CD4-positive, alpha-beta T cell (primary cell): ENCODE results near the gene PPP1R1B. TPM values are rescaled to one million over a fixed set of nuclear protein-coding genes. Genes with fewer than 3 reads are reported as not detected.

Experiments
- ATAC-seq: fragments of 200-7000 bp; cut with Tn5 transposase; one replicate; pipeline ENCODE4 v1.10.0; 2022; ENCODE audit warnings: mild to moderate bottlenecking; ENCODE audit not compliant: poor library complexity
- CTCF ChIA-PET: fragments of 350-600 bp; sonication (Branson Sonifier 250); formaldehyde crosslinking; loops from one replicate; lab custom pipeline; 2021; ENCODE audit warnings: antibody characterized with exemption, inconsistent platforms; lab: Charles Lee
- POLR2A ChIA-PET: fragments of 350-600 bp; sonication (Branson Sonifier 250); formaldehyde crosslinking; loops from one replicate; lab custom pipeline; 2021; ENCODE audit warnings: antibody characterized with exemption, inconsistent platforms; lab: Charles Lee
- DNase-seq, 14 experiments: peaks; one replicate each; pipeline ENCODE4 v3.0.0-alpha.2; 2013 to 2020; ENCODE audit warnings: mixed read lengths in 2 of 14
- H3K27ac ChIP-seq, 2 donors: one replicate each; pipeline versions ENCODE4 v1.5.1 to v1.7.0; 2013; ENCODE audit warnings: low read length in 2 of 2, low read depth in 1 of 2, mild to moderate bottlenecking in 1 of 2
- H3K27me3 ChIP-seq, 2 experiments: 1 replicate in 1 of 2; 2 replicates in 1 of 2; pipeline versions ENCODE4 v1.6.1 to v1.7.0; 2013; ENCODE audit warnings: low read length in 2 of 2, control low read depth in 1 of 2, mild to moderate bottlenecking in 1 of 2, moderate library complexity in 1 of 2; ENCODE audit not compliant: insufficient read depth in 2 of 2, control insufficient read depth in 1 of 2
- H3K36me3 ChIP-seq: one replicate; pipeline ENCODE4 v1.6.1; 2013; ENCODE audit warnings: low read length, control low read depth; ENCODE audit not compliant: insufficient read depth
- H3K4me1 ChIP-seq: one replicate; pipeline ENCODE4 v1.6.1; 2013; ENCODE audit warnings: low read length, control low read depth; ENCODE audit not compliant: insufficient read depth
- H3K4me3 ChIP-seq: one replicate; pipeline ENCODE4 v1.5.1; 2013; ENCODE audit warnings: mild to moderate bottlenecking, low read length, moderate library complexity
- H3K9me3 ChIP-seq, 2 experiments: 1 replicate in 1 of 2; 2 replicates in 1 of 2; pipeline versions ENCODE4 v1.6.1 to v1.7.0; 2013; ENCODE audit warnings: low read length in 2 of 2, mild to moderate bottlenecking in 2 of 2, control low read depth in 1 of 2, moderate library complexity in 1 of 2; ENCODE audit not compliant: control insufficient read depth in 1 of 2, insufficient read depth in 1 of 2
- H3K27ac Mint-ChIP-seq: one replicate; pipeline ENCODE4 v1.8.0; 2020; ENCODE audit warnings: mixed read lengths
- H3K27me3 Mint-ChIP-seq: one replicate; pipeline ENCODE4 v1.8.0; 2021; ENCODE audit warnings: mixed read lengths
- H3K36me3 Mint-ChIP-seq: one replicate; pipeline ENCODE4 v1.8.0; 2021; ENCODE audit warnings: low read depth, mixed read lengths
- H3K4me1 Mint-ChIP-seq: one replicate; pipeline ENCODE4 v1.8.0; 2021; ENCODE audit warnings: low read depth, mixed read lengths
- H3K4me3 Mint-ChIP-seq: one replicate; pipeline ENCODE4 v1.8.0; 2020; ENCODE audit warnings: mild to moderate bottlenecking, mixed read lengths
- H3K9me3 Mint-ChIP-seq: one replicate; pipeline ENCODE4 v1.8.0; 2020; ENCODE audit warnings: mixed read lengths
- intact Hi-C, 2 experiments: fragments of 100-400 bp; cut with DNase I in 1 of 2; cut with micrococcal nuclease in 1 of 2; formaldehyde crosslinking; loops; one replicate each; pipeline versions ENCODE4 v1.15.1 to v1.9.0; 2023 to 2025; cut with DNase I, micrococcal nuclease
- total RNA-seq, 174 experiments: library from RNA in 2 of 174; stranded (reverse) in 2 of 174; gene quantifications; one replicate each; pipeline ENCODE4 v1.2.3 and lab custom pipeline; 2021 to 2026
- TF ChIP-seq, protein P1 (sequence below): fragments of 200-600 bp; IDR thresholded peaks from one replicate; pipeline ENCODE4 v1.8.0; 2022; ENCODE audit warnings: antibody characterized with exemption, mild to moderate bottlenecking

Gene PPP1R1B
- total RNA-seq, 2 experiments from 2014 or later, result 0.25 TPM; not detected in 1

DNA sequence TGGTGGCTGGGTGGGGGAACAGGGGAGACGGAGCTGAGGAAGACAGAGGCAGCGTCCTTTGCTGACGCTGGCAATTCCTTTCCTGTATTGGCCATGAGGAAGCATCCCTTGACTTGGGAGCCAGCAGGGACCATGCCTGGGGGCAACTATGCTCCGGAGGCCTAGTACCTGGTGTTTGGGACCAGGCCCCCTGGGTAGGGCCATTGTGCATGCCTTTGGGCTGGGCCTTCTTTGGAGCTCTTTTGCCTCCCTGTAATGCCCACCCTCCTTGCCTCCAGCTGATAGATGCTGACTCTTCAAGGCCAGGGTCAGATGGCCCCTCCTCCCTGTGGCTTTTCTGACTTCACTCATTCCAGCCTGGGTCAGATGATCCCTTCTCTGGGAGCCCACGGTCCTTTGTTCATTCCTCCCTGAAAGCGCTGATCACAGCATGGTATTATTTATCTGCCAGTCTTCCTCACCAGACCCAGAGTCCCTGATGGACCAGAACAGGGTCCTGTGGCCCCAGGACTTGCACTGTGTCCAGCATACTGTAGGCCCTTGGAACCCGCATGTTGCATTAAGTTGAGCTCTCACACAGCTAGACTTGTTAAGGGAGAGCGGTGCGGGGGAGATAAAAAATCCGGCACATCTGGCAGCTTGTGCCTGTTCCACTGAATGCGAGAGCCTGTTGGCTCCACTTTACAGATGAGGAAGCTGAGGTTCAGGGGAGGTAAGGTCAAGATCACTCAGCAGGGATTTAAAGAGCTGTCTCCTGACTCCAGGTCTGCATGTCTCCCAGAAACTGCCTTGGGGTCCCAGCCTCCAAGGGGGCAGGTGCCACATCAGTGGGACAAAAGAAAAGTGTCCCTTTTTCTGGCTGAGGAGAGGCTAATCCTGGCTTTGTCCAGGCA is 13.1 kb downstream of the PPP1R1B start:
- ChIA-PET POLR2A (interaction anchor here (0.8 to 1.4 kb wide), 2 partner anchors 18 to 47 kb away, joined by 3 to 6 read pairs; partner anchors contain the start of gene PGAP3), CTCF (interaction anchor here (1.7 to 4.7 kb wide), 2 partner anchors 17 to 90 kb away, joined by 5 to 58 read pairs; partner anchors contain the start of gene MIEN1)
- no peak overlapping the region for H3K27ac ChIP-seq
- ATAC-seq (no peak), DNase-seq (no peak)
- peak overlapping the region; percentile 20 for H3K4me3 Mint-ChIP-seq
- no peak overlapping the region for H3K4me3 ChIP-seq
- H3K36me3 Mint-ChIP-seq, result peaks cover 16% of the 10 kb centered on the region
- peaks cover 84% of the 10 kb centered on the region for H3K4me1 Mint-ChIP-seq
- intact Hi-C loops, result loop anchor here (2.0 to 10.0 kb wide), 4 partner anchors 47 to 315 kb away; partner anchors contain the start of gene PGAP3 (in 1 of the 2)
- no peaks in the 10 kb centered on the region for H3K9me3 Mint-ChIP-seq
- H3K27ac Mint-ChIP-seq, result peak overlapping the region; percentile 91
- H3K4me1 ChIP-seq, result peaks cover 94% of the 10 kb centered on the region
- H3K27me3 ChIP-seq, result no peaks in the 10 kb centered on the region
- TF ChIP-seq, protein P1, sequence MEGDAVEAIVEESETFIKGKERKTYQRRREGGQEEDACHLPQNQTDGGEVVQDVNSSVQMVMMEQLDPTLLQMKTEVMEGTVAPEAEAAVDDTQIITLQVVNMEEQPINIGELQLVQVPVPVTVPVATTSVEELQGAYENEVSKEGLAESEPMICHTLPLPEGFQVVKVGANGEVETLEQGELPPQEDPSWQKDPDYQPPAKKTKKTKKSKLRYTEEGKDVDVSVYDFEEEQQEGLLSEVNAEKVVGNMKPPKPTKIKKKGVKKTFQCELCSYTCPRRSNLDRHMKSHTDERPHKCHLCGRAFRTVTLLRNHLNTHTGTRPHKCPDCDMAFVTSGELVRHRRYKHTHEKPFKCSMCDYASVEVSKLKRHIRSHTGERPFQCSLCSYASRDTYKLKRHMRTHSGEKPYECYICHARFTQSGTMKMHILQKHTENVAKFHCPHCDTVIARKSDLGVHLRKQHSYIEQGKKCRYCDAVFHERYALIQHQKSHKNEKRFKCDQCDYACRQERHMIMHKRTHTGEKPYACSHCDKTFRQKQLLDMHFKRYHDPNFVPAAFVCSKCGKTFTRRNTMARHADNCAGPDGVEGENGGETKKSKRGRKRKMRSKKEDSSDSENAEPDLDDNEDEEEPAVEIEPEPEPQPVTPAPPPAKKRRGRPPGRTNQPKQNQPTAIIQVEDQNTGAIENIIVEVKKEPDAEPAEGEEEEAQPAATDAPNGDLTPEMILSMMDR, result no peak
- H3K36me3 ChIP-seq, result peaks cover 4% of the 10 kb centered on the region
- no peaks in the 10 kb centered on the region for H3K27me3 Mint-ChIP-seq
- no peaks in the 10 kb centered on the region for H3K9me3 ChIP-seq

DNA sequence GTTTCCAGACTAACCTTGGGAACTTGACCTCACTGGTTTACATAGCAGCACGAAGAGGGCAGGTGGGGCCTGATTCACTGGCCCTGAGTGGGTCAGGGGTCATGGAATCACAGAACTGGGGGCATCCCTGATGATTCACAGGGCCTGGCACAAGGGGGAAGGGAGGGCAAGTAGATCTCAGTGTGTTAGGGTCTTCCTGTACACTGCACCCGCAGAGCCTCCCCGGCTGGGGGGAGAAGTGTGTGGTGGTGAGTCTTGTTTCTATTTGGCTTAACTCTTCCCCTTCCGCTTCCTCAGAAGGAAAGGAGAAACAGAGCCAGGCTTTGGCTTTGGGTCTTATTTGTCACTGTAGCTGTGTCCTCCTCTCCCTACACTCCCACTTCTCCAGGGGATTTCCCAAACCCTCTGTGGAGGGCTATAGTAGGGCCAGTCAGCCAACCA is 13.9 kb downstream of the PPP1R1B start:
- peak overlapping the region; percentile 67 for H3K4me3 Mint-ChIP-seq
- POLR2A ChIA-PET, result no interaction called here

DNA sequence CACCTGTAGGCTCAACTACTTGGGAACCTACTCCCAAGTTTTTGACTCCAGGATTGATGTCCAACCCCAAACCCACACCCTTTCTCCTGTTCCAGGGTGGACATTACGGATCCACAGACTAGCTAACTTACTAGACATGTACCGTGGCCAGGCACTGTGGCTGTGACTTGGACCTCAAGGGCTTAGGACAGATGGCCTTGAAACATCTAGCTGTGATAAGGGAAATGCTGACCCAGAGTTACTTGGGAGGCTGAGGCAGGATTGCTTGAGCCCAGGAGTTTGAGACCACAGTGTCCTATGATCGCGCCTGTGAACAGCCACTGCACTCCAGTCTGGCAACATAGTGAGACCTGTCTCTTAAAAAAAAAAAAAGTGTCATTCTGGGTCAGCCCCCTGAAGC is 14.3 kb downstream of the PPP1R1B start:
- H3K27me3 ChIP-seq, result no peaks in the 10 kb centered on the region
- H3K9me3 Mint-ChIP-seq, result no peaks in the 10 kb centered on the region
- CTCF ChIA-PET, result interaction anchor here (1.3 kb wide), 1 partner anchor 13 kb away, joined by 5 read pairs; no protein-coding TSS in a partner anchor
- H3K4me1 Mint-ChIP-seq, result peaks cover 86% of the 10 kb centered on the region
- intact Hi-C loops, result no loop called here
- no peak overlapping the region for H3K27ac ChIP-seq
- ATAC-seq (no peak), DNase-seq (no peak)
- H3K9me3 ChIP-seq, result no peaks in the 10 kb centered on the region
- peaks cover 86% of the 10 kb centered on the region for H3K4me1 ChIP-seq
- H3K4me3 ChIP-seq, result no peak overlapping the region
- H3K36me3 ChIP-seq, result peaks cover 6% of the 10 kb centered on the region
- no peak overlapping the region for H3K27ac Mint-ChIP-seq
- H3K27me3 Mint-ChIP-seq, result no peaks in the 10 kb centered on the region
- POLR2A ChIA-PET, result no interaction called here
- H3K36me3 Mint-ChIP-seq, result peaks cover 25% of the 10 kb centered on the region
- TF ChIP-seq, protein P1, result no peak
- no peak overlapping the region for H3K4me3 Mint-ChIP-seq

More for the DNA sequence above, 13.9 kb downstream of the PPP1R1B start:
- intact Hi-C loops, result no loop called here
- H3K27me3 Mint-ChIP-seq, result no peaks in the 10 kb centered on the region
- H3K4me1 ChIP-seq, result peaks cover 91% of the 10 kb centered on the region
- no peak for DNase-seq
- H3K9me3 Mint-ChIP-seq, result no peaks in the 10 kb centered on the region
- no peak overlapping the region for H3K4me3 ChIP-seq
- peak overlapping the region; percentile 30 for H3K27ac Mint-ChIP-seq
- CTCF ChIA-PET, result interaction anchor here (1.3 to 4.7 kb wide), 2 partner anchors 13 to 18 kb away, joined by 5 to 58 read pairs; no protein-coding TSS in a partner anchor
- peaks cover 24% of the 10 kb centered on the region for H3K36me3 Mint-ChIP-seq
- peaks cover 6% of the 10 kb centered on the region for H3K36me3 ChIP-seq
- TF ChIP-seq, protein P1, result no peak
- no peak overlapping the region for H3K27ac ChIP-seq
- no peaks in the 10 kb centered on the region for H3K27me3 ChIP-seq
- H3K4me1 Mint-ChIP-seq, result peaks cover 87% of the 10 kb centered on the region
- H3K9me3 ChIP-seq, result no peaks in the 10 kb centered on the region
- no peak for ATAC-seq
